SK-N-SH (cell line): ENCODE results near the gene THSD7A. TPM values are rescaled to one million over a fixed set of nuclear protein-coding genes. Genes with fewer than 3 reads are reported as not detected.

Source experiments
- CTCF ChIA-PET: fragments of 300-600, 350-600 bp; formaldehyde crosslinking; extraction: SDS; loops from one replicate; lab custom pipeline; 2021; lab: Yijun Ruan, JAX
- POLR2A ChIA-PET: fragments of 350-600 bp; sonication (Branson Sonifier 250); formaldehyde crosslinking; extraction: SDS; loops from one replicate; lab custom pipeline; 2020; ENCODE audit warnings: antibody characterized with exemption, inconsistent platforms; lab: Yijun Ruan, JAX
- DNase-seq: peaks from one replicate; pipeline ENCODE4 v3.0.0; 2012
- H2AFZ ChIP-seq: fragments of 200-600 bp; sonication (generic); 2 replicates; pipeline ENCODE4 v1.8.1; 2016; ENCODE audit warnings: antibody characterized with exemption, mild to moderate bottlenecking, low read depth
- H3F3A ChIP-seq: fragments of 200-600 bp; sonication (generic); replicated peaks from 2 replicates; pipeline ENCODE3; 2016; ENCODE audit warnings: antibody characterized with exemption, mild to moderate bottlenecking; ENCODE audit not compliant: insufficient read depth
- H3K27ac ChIP-seq, 2 experiments: fragments of 200-500 bp in 1 of 2; fragments of 200-600 bp in 1 of 2; sonication (Bioruptor generic) in 1 of 2; sonication (generic), shearing (Covaris generic) in 1 of 2; 2 replicates each; pipeline versions ENCODE4 v1.5.1 to v1.6.1; 2014 to 2016; ENCODE audit warnings: low read depth in 2 of 2, inconsistent platforms in 1 of 2, low read length in 1 of 2, mild to moderate bottlenecking in 1 of 2, mixed read lengths in 1 of 2
- H3K27me3 ChIP-seq: fragments of 200-600 bp; sonication (generic), shearing (Covaris generic); 2 replicates; pipeline ENCODE4 v1.6.1; 2016; ENCODE audit warnings: mixed run types; ENCODE audit not compliant: insufficient read depth
- H3K36me3 ChIP-seq, 2 experiments: fragments of 200-500 bp in 1 of 2; fragments of 200-600 bp in 1 of 2; sonication (Bioruptor generic) in 1 of 2; sonication (generic) in 1 of 2; replicated peaks in 1 of 2; 2 replicates each; pipeline versions ENCODE3 to v1.5.1; 2014 to 2016; ENCODE audit warnings: low read length in 1 of 2, mild to moderate bottlenecking in 1 of 2; ENCODE audit not compliant: insufficient read depth in 2 of 2, control insufficient read depth in 1 of 2
- H3K4me1 ChIP-seq, 2 experiments: fragments of 200-500 bp in 1 of 2; fragments of 200-600 bp in 1 of 2; sonication (Bioruptor generic) in 1 of 2; sonication (generic), shearing (Covaris generic) in 1 of 2; 2 replicates each; pipeline versions ENCODE4 v1.5.1 to v1.6.1; 2014 to 2016; ENCODE audit warnings: low read depth in 1 of 2, low read length in 1 of 2, mixed run types in 1 of 2; ENCODE audit not compliant: insufficient read depth in 2 of 2, control insufficient read depth in 1 of 2
- H3K4me2 ChIP-seq: fragments of 200-600 bp; sonication (generic), shearing (Covaris generic); 2 replicates; pipeline ENCODE4 v1.6.1; 2017; ENCODE audit warnings: mixed run types
- H3K4me3 ChIP-seq, 2 experiments: fragments of 200-500 bp in 1 of 2; fragments of 200-600 bp in 1 of 2; sonication (Bioruptor generic) in 1 of 2; sonication (generic), shearing (Covaris generic) in 1 of 2; 2 replicates each; pipeline versions ENCODE4 v1.5.1 to v1.8.1; 2014 to 2016; ENCODE audit warnings: low read depth in 2 of 2, inconsistent platforms in 1 of 2, low read length in 1 of 2, mild to moderate bottlenecking in 1 of 2, mixed read lengths in 1 of 2, moderate library complexity in 1 of 2
- H3K79me2 ChIP-seq: fragments of 200-600 bp; sonication (generic); 2 replicates; pipeline ENCODE4 v1.8.1; 2017; ENCODE audit warnings: mild to moderate bottlenecking; ENCODE audit not compliant: insufficient read depth
- H3K9ac ChIP-seq: fragments of 200-600 bp; sonication (generic); 2 replicates; pipeline ENCODE4 v1.6.1; 2017; ENCODE audit warnings: mixed run types
- H3K9me2 ChIP-seq: fragments of 200-600 bp; sonication (generic); 2 replicates; pipeline ENCODE4 v1.6.1; 2017; ENCODE audit warnings: mixed run types
- H3K9me3 ChIP-seq: fragments of 200-600 bp; sonication (generic); 2 replicates; pipeline ENCODE4 v1.6.1; 2017; ENCODE audit warnings: mixed run types, mild to moderate bottlenecking, moderate library complexity
- H4K20me1 ChIP-seq: fragments of 200-600 bp; sonication (generic); 2 replicates; pipeline ENCODE4 v1.6.1; 2017; ENCODE audit warnings: mild to moderate bottlenecking, mixed run types; ENCODE audit not compliant: insufficient read depth
- CHD2 ChIP-seq: fragments of 150-350 bp; IDR thresholded peaks from 2 replicates; pipeline ENCODE4 v1.6.1; 2018; ENCODE audit warnings: low read length; ENCODE audit not compliant: partially characterized antibody
- EZH2phosphoT487 ChIP-seq: fragments of 200-600 bp; sonication (generic); IDR thresholded peaks from 2 replicates; pipeline ENCODE4 v1.6.1; 2017; ENCODE audit warnings: low read depth, mixed run types, mild to moderate bottlenecking, antibody characterized with exemption, moderate library complexity, borderline replicate concordance
- FOXJ3 ChIP-seq: sonication (generic); formaldehyde crosslinking; IDR thresholded peaks from 2 replicates; pipeline ENCODE4 v1.5.1; 2020; ENCODE audit warnings: mild to moderate bottlenecking, missing genetic modification reagents
- GABPA ChIP-seq: IDR thresholded peaks from 2 replicates; pipeline ENCODE4 v1.4.0; 2012; ENCODE audit warnings: low read depth, mild to moderate bottlenecking
- JUND ChIP-seq: IDR thresholded peaks from 2 replicates; pipeline ENCODE4 v1.4.0; 2012
- MEF2A ChIP-seq: IDR thresholded peaks from 2 replicates; pipeline ENCODE4 v1.4.0; 2012; ENCODE audit warnings: low read depth, borderline replicate concordance
- NFIC ChIP-seq: IDR thresholded peaks from 2 replicates; pipeline ENCODE4 v1.4.0; 2012; ENCODE audit warnings: borderline replicate concordance
- RAD21 ChIP-seq: IDR thresholded peaks from 2 replicates; pipeline ENCODE4 v1.6.1; 2012; ENCODE audit warnings: mild to moderate bottlenecking, low read length
- SIN3A ChIP-seq: IDR thresholded peaks from 2 replicates; pipeline ENCODE4 v1.6.1; 2012; ENCODE audit warnings: low read depth, mild to moderate bottlenecking, low read length, moderate library complexity, borderline replicate concordance
- USF1 ChIP-seq: IDR thresholded peaks from 2 replicates; pipeline ENCODE4 v1.4.0; 2012; ENCODE audit warnings: low read depth, borderline replicate concordance
- USF2 ChIP-seq: fragments of 150-350 bp; IDR thresholded peaks from 2 replicates; pipeline ENCODE4 v1.6.1; 2017; ENCODE audit warnings: antibody characterized with exemption, low read length, low read depth, borderline replicate concordance
- YY1 ChIP-seq: IDR thresholded peaks from 2 replicates; pipeline ENCODE4 v1.4.0; 2012; ENCODE audit warnings: low read depth, mild to moderate bottlenecking
- WGBS: methylation state at CpG from one replicate; pipeline ENCODE4 v1.1.6; 2017; ENCODE audit warnings: low lambda C conversion rate; 5-methylcytosine and 5-hydroxymethylcytosine counted together
- polyA plus RNA-seq, 3 experiments: library from polyadenylated mRNA; depleted of rRNA; stranded (reverse); fragments of >200 nt; gene quantifications; 2 replicates each; pipeline ENCODE4 v1.2.3, GENCODE V29; 2012

Gene THSD7A
- polyA plus RNA-seq, 1 of the 3 experiments (the other 2 are of a cell fraction), result 0.16 TPM

GRCh38 chr7:11412036-11412435 is 420.0 kb downstream of the THSD7A start:
- no peak for DNase-seq
- TF ChIP-seq USF1, result no peak
- TF ChIP-seq MEF2A, result no peak
- TF ChIP-seq FOXJ3 (CRISPR knock-in tag), result no peak
- TF ChIP-seq USF2, result no peak
- TF ChIP-seq GABPA, result no peak
- TF ChIP-seq YY1, result no peak
- no peak for TF ChIP-seq EZH2phosphoT487
- WGBS, result 46% methylated on average over 2 of the region's 2 CpGs

GRCh38 chr7:11410656-11411644 is 421.0 kb downstream of the THSD7A start:
- no peaks in the 10 kb centered on the region for H4K20me1 ChIP-seq
- no peaks in the 10 kb centered on the region for H3K9me2 ChIP-seq
- H3F3A ChIP-seq, result no peaks in the 10 kb centered on the region
- H3K27me3 ChIP-seq, result no peaks in the 10 kb centered on the region
- peaks cover 0 to 3% of the 10 kb centered on the region in 2 experiments; a peak in 2 of 4 replicates for H3K4me1 ChIP-seq
- 63% methylated on average over 8 of the region's 8 CpGs for WGBS
- no peak for DNase-seq
- no peak overlapping the region for H3K4me3 ChIP-seq
- CTCF ChIA-PET, result interaction anchor here (0.7 kb wide), 1 partner anchor 421 kb away, joined by 3 read pairs; the partner anchor contains the start of gene THSD7A
- H3K9me3 ChIP-seq, result no peaks in the 10 kb centered on the region
- POLR2A ChIA-PET, result no interaction called here
- no peak overlapping the region for H3K9ac ChIP-seq
- TF ChIP-seq CHD2 (no peak), EZH2phosphoT487 (no peak), SIN3A (no peak), NFIC (no peak), JUND (no peak), RAD21 (no peak)
- no peaks in the 10 kb centered on the region for H3K79me2 ChIP-seq
- H3K4me2 ChIP-seq, result no peak overlapping the region
- no peak overlapping the region for H3K27ac ChIP-seq
- no peak overlapping the region for H2AFZ ChIP-seq
- peaks cover 0 to 50% of the 10 kb centered on the region in 2 experiments for H3K36me3 ChIP-seq

More at GRCh38 chr7:11412036-11412435, 420.0 kb downstream of the THSD7A start:
- H3K36me3 ChIP-seq, result peaks cover 0 to 52% of the 10 kb centered on the region in 2 experiments
- H4K20me1 ChIP-seq, result no peaks in the 10 kb centered on the region
- H3K4me2 ChIP-seq, result no peak overlapping the region
- no peaks in the 10 kb centered on the region for H3F3A ChIP-seq
- no peaks in the 10 kb centered on the region for H3K9me3 ChIP-seq
- no peak overlapping the region for H2AFZ ChIP-seq
- ChIA-PET POLR2A (no interaction called here), CTCF (no interaction called here)
- H3K9me2 ChIP-seq, result no peaks in the 10 kb centered on the region
- H3K27me3 ChIP-seq, result no peaks in the 10 kb centered on the region
- H3K9ac ChIP-seq, result no peak overlapping the region
- no peaks in the 10 kb centered on the region for H3K4me1 ChIP-seq
- H3K4me3 ChIP-seq, result no peak overlapping the region
- no peaks in the 10 kb centered on the region for H3K79me2 ChIP-seq
- peak overlapping the region in 1 of 2 experiments; percentile 11; a peak in 1 of 4 replicates for H3K27ac ChIP-seq
